Panc1 (cell line): Measurements from ENCODE around the gene BICD2.

Source experiments
- POLR2AphosphoS5 ChIP-seq: IDR thresholded peaks from 2 replicates; pipeline ENCODE4 v1.6.1; 2012; ENCODE audit warnings: mild to moderate bottlenecking, low read depth, low read length, moderate library complexity
- SIN3A ChIP-seq: IDR thresholded peaks from 2 replicates; pipeline ENCODE4 v1.6.1; 2012; ENCODE audit warnings: low read depth, mild to moderate bottlenecking, low read length, moderate library complexity, borderline replicate concordance; ENCODE audit not compliant: insufficient read depth
- TCF7L2 ChIP-seq: IDR thresholded peaks from 2 replicates; pipeline ENCODE4 v1.6.1; 2011; ENCODE audit warnings: mild to moderate bottlenecking, low read depth, low read length, inconsistent platforms
- TF ChIP-seq, protein P1 (sequence below): fragments of 450-650 bp; IDR thresholded peaks from 2 replicates; pipeline ENCODE4 v1.5.1; 2017; ENCODE audit warnings: mild to moderate bottlenecking
- TF ChIP-seq, protein P2 (sequence below), 2 experiments: IDR thresholded peaks; 2 replicates each; pipeline ENCODE4 v1.6.1; 2011 to 2012; ENCODE audit warnings: low read depth in 2 of 2, control low read depth in 1 of 2, low read length in 1 of 2, mild to moderate bottlenecking in 1 of 2, moderate library complexity in 1 of 2; ENCODE audit not compliant: insufficient read depth in 1 of 2

DNA sequence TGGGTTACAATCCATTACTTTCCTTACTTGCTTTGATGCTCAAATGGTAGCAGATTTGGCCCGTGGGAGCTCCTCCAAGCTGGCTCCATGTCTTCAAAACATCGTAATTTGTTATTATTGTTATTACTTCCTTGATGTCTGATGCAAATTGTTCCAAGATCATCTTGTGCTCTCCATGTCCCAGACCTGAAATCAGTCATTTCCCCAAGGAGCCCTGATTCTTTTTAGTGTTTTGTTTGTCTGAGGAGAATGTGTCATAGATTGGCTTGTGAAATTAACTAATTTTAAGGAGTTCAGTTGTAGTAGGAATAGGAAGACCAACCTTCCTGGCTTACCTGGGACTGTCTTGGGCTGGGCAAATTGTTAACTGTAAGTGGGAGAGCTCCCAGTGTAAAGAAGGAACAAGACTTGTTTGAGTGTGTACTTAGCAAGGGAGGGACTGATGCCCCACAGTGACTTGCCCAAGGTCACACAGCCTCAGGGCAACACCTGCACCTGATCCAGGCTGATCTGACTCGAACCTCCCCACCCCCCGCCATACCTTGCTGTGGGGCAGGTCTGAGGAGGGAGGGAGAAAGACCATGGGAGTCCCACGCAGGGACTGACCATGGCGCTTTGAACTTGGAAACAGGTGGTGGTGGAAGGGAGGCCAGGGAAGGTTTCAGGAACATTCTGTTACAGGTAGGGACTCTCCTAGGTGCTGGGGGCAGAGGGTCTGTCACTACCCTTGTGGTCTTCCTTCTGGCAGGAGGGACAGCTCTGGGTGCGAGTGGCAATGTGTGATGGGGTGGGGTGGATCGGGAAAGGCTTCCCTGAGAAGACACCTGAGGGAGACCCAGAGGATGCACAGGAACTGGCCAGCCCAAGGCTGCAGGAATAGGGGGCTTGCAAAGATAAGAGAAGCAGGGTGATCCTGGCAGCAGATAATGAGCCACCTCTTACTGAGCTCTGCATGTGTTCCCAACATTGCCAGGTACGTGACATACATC, 2.7 kb upstream of the BICD2 start:
- no peak for TF ChIP-seq SIN3A
- TF ChIP-seq, protein P1, sequence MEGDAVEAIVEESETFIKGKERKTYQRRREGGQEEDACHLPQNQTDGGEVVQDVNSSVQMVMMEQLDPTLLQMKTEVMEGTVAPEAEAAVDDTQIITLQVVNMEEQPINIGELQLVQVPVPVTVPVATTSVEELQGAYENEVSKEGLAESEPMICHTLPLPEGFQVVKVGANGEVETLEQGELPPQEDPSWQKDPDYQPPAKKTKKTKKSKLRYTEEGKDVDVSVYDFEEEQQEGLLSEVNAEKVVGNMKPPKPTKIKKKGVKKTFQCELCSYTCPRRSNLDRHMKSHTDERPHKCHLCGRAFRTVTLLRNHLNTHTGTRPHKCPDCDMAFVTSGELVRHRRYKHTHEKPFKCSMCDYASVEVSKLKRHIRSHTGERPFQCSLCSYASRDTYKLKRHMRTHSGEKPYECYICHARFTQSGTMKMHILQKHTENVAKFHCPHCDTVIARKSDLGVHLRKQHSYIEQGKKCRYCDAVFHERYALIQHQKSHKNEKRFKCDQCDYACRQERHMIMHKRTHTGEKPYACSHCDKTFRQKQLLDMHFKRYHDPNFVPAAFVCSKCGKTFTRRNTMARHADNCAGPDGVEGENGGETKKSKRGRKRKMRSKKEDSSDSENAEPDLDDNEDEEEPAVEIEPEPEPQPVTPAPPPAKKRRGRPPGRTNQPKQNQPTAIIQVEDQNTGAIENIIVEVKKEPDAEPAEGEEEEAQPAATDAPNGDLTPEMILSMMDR, result no peak
- no peak for TF ChIP-seq POLR2AphosphoS5
- no peak for TF ChIP-seq TCF7L2
- TF ChIP-seq, protein P2, sequence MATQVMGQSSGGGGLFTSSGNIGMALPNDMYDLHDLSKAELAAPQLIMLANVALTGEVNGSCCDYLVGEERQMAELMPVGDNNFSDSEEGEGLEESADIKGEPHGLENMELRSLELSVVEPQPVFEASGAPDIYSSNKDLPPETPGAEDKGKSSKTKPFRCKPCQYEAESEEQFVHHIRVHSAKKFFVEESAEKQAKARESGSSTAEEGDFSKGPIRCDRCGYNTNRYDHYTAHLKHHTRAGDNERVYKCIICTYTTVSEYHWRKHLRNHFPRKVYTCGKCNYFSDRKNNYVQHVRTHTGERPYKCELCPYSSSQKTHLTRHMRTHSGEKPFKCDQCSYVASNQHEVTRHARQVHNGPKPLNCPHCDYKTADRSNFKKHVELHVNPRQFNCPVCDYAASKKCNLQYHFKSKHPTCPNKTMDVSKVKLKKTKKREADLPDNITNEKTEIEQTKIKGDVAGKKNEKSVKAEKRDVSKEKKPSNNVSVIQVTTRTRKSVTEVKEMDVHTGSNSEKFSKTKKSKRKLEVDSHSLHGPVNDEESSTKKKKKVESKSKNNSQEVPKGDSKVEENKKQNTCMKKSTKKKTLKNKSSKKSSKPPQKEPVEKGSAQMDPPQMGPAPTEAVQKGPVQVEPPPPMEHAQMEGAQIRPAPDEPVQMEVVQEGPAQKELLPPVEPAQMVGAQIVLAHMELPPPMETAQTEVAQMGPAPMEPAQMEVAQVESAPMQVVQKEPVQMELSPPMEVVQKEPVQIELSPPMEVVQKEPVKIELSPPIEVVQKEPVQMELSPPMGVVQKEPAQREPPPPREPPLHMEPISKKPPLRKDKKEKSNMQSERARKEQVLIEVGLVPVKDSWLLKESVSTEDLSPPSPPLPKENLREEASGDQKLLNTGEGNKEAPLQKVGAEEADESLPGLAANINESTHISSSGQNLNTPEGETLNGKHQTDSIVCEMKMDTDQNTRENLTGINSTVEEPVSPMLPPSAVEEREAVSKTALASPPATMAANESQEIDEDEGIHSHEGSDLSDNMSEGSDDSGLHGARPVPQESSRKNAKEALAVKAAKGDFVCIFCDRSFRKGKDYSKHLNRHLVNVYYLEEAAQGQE (IDR thresholded peaks at IDR 0.05; ENCODE audit: insufficient read depth in 1 of 2, low read depth in 2 of 2, low read length in 1 of 2), result no peak
